ENCODE measurements around the gene LRRK2. TPM values are rescaled to one million over a fixed set of nuclear protein-coding genes. Genes with fewer than 3 reads are reported as not detected.
"Not testable (repeated sequence)": the region's sequence is repeated elsewhere in the genome, so short reads cannot be mapped to it uniquely, and the experiment has no call there.

The LRRK2 gene
- total RNA-seq, 1 donor from 2014 or later = 11.0 TPM

DNA sequence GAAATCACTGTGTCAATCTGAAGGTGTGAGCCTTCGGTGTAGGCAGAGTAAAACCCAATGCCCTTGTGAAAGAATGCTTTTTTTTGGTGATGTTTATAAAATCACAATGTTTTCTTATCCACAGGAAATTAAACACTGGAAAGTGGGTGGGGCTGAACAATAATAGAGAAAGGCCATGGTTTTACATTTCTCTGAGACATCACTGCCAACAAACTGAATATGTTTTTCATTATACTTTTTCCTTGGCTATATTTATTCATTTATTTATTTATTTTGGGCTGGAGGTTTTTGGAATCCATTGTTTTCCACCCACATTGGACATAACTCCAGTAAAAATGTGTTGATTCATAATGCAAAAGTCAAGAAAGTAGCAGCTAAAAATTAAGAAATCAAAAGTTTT, 16.9 kb downstream of the LRRK2 start:
- no peak overlapping the region for H3K9ac ChIP-seq (ENCODE audit: low read depth in 1 of 3, low read length in 3 of 3)
- no peak overlapping the region for H3K27ac ChIP-seq (ENCODE audit: low read depth, low read length)
- H3K4me1 ChIP-seq (ENCODE audit: control insufficient read depth in 3 of 3, insufficient read depth in 3 of 3, low read length in 3 of 3) = no peaks in the 10 kb centered on the region
- H3K27me3 ChIP-seq (ENCODE audit: control insufficient read depth in 3 of 3, insufficient read depth in 3 of 3, low read length in 3 of 3) = no peaks in the 10 kb centered on the region
- peaks cover 0 to 12% (median 7%) of the 10 kb centered on the region in 3 donors for H3K36me3 ChIP-seq (ENCODE audit: control insufficient read depth in 3 of 3, insufficient read depth in 3 of 3, low read length in 3 of 3)
- no peaks in the 10 kb centered on the region for H3K9me3 ChIP-seq (ENCODE audit: control insufficient read depth in 3 of 3, low read length in 3 of 3)
- H3K4me3 ChIP-seq (ENCODE audit: low read length in 3 of 3) = no peak overlapping the region

DNA sequence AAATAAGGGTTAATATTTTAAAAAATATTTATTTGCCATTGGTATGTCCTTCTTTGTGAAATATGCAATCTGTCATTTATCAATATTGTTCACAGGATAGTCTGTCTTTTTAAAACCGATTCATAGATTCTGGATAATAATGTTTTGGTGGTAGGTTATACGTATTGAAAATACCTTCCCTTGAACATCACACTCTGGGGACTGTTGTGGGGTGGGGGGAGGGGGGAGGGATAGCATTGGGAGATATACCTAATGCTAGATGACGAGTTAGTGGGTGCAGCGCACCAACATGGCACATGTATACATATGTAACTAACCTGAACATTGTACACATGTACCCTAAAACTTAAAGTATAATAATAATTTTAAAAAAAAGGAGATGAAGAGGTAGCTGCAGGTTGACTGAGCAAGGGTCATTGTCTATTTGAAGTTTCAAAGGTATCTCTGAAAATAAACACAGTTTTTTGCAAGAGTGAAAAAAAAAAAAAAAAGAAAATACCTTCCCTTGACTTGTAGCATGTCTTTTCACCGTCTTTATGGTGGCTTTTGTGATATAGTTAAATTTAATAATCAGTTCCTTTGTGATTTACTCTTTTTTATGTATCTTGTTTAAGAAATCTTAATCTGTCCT, 19.8 kb downstream of the LRRK2 start:
- not testable (repeated sequence) for H3K4me1 ChIP-seq (ENCODE audit: control insufficient read depth in 3 of 3, insufficient read depth in 3 of 3, low read length in 3 of 3); H3K27ac ChIP-seq (ENCODE audit: low read depth, low read length); H3K27me3 ChIP-seq (ENCODE audit: control insufficient read depth in 3 of 3, insufficient read depth in 3 of 3, low read length in 3 of 3); H3K36me3 ChIP-seq (ENCODE audit: control insufficient read depth in 3 of 3, insufficient read depth in 3 of 3, low read length in 3 of 3); H3K4me3 ChIP-seq (ENCODE audit: low read length in 3 of 3); H3K9ac ChIP-seq (ENCODE audit: low read depth in 1 of 3, low read length in 3 of 3); H3K9me3 ChIP-seq (ENCODE audit: control insufficient read depth in 3 of 3, low read length in 3 of 3)

DNA sequence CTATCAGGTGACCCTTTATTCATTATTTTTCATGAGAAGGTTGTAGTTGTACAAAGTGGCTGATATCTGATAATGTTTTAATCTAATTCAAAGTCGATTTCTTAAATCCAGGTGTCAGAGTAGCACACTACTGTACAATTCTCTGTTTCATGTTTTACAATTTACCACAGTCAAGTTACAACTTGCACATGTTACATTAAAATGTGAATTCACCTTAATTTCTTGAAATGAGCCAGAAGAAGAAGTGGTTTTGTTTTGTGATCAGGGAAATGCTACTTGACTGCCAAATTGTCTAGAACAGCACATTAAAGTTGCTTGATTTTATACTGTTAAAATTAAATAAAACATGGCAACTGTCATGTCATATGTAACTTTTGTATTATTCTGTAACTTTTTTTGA, 23.2 kb downstream of the LRRK2 start:
- no peaks in the 10 kb centered on the region for H3K4me1 ChIP-seq (ENCODE audit: control insufficient read depth in 3 of 3, insufficient read depth in 3 of 3, low read length in 3 of 3)
- no peak overlapping the region for H3K27ac ChIP-seq (ENCODE audit: low read depth, low read length)
- no peak overlapping the region for H3K4me3 ChIP-seq (ENCODE audit: low read length in 3 of 3)
- H3K36me3 ChIP-seq (ENCODE audit: control insufficient read depth in 3 of 3, insufficient read depth in 3 of 3, low read length in 3 of 3) = peaks cover 3 to 16% (median 3%) of the 10 kb centered on the region in 3 donors
- no peak overlapping the region for H3K9ac ChIP-seq (ENCODE audit: low read depth in 1 of 3, low read length in 3 of 3)
- H3K27me3 ChIP-seq (ENCODE audit: control insufficient read depth in 3 of 3, insufficient read depth in 3 of 3, low read length in 3 of 3) = no peaks in the 10 kb centered on the region
- no peaks in the 10 kb centered on the region for H3K9me3 ChIP-seq (ENCODE audit: control insufficient read depth in 3 of 3, low read length in 3 of 3)

DNA sequence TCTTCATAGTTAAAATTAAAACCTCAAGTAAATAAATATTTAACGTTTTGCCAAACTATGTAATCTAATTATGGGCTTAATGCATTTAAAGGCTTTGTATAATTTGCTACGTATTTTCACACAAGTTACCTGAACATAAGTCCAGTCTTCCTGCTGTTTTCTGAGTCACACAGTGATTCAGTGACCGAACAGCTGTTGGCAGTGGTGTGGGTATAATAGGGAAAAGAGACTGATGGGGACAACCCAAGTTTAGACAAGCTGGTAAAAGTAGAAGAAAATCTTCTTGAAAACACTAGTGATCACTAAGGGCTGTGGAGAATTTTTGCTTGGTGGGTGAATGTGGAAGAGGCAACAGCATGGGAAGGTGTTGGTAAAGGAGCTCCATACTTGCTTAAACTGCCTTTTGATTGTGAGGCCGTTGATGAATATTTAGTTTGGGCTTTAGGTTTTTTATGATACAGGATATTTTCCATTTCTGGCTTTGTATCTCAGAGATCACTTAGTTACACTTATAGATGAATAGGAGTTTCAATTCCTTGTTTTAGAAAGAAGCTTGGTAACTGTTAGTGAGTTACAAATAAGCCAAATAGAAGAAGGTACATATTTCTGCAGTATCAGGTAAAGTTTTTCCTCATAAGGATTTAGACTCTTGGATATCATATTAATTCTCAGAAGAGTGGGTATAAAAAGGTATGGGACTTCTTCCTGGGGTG, 23.9 kb downstream of the LRRK2 start:
- no peak overlapping the region for H3K27ac ChIP-seq (ENCODE audit: low read depth, low read length)
- no peaks in the 10 kb centered on the region for H3K9me3 ChIP-seq (ENCODE audit: control insufficient read depth in 3 of 3, low read length in 3 of 3)
- H3K9ac ChIP-seq (ENCODE audit: low read depth in 1 of 3, low read length in 3 of 3) = no peak overlapping the region
- H3K36me3 ChIP-seq (ENCODE audit: control insufficient read depth in 3 of 3, insufficient read depth in 3 of 3, low read length in 3 of 3) = peaks cover 3 to 19% (median 3%) of the 10 kb centered on the region in 3 donors
- no peaks in the 10 kb centered on the region for H3K27me3 ChIP-seq (ENCODE audit: control insufficient read depth in 3 of 3, insufficient read depth in 3 of 3, low read length in 3 of 3)
- no peaks in the 10 kb centered on the region for H3K4me1 ChIP-seq (ENCODE audit: control insufficient read depth in 3 of 3, insufficient read depth in 3 of 3, low read length in 3 of 3)
- H3K4me3 ChIP-seq (ENCODE audit: low read length in 3 of 3) = no peak overlapping the region

DNA sequence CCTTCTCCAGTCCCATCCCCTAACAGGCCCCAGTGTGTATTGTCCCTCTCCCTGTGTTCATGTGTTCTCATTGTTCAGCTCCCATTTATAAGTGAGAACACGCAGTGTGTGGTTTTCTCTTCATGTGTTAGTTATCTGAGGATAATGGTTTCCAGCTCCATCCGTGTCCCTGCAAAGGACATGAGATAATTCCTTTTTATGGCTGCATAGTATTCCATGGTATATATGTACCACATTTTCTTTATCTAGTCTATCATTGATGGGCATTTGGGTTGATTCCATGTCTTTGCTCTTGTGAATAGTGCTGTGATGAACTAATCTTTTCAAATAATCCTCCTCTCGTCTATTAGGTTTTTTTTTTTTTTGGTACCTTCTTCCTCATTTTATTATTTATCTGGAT, 25.9 kb downstream of the LRRK2 start:
- H3K4me1 ChIP-seq (ENCODE audit: control insufficient read depth in 3 of 3, insufficient read depth in 3 of 3, low read length in 3 of 3); H3K4me3 ChIP-seq (ENCODE audit: low read length in 3 of 3); H3K27ac ChIP-seq (ENCODE audit: low read depth, low read length); H3K9me3 ChIP-seq (ENCODE audit: control insufficient read depth in 3 of 3, low read length in 3 of 3); H3K9ac ChIP-seq (ENCODE audit: low read depth in 1 of 3, low read length in 3 of 3); H3K27me3 ChIP-seq (ENCODE audit: control insufficient read depth in 3 of 3, insufficient read depth in 3 of 3, low read length in 3 of 3): not testable (repeated sequence)
- H3K36me3 ChIP-seq (ENCODE audit: control insufficient read depth in 3 of 3, insufficient read depth in 3 of 3, low read length in 3 of 3) = peaks cover 6 to 19% (median 7%) of the 10 kb centered on the region in 3 donors

DNA sequence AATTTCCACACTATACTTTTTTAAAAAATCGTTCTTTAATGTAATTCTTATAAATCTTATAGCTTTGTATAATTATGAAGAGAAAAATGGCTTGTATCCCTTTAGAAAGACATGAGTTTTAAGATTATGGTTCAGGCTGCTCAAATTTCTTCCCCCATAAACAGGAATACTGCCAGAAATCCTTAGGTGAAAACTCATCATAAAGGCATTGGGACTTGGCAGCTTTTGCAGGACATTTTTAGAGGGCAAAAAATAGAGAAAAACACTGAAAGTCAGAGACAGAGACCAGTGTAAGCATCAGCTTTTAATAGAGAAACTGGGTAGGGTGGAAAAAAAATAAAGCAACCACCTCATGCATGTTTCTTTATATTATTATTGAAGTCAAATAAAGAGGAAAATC, 29.1 kb downstream of the LRRK2 start:
- no peaks in the 10 kb centered on the region for H3K27me3 ChIP-seq (ENCODE audit: control insufficient read depth in 3 of 3, insufficient read depth in 3 of 3, low read length in 3 of 3)

DNA sequence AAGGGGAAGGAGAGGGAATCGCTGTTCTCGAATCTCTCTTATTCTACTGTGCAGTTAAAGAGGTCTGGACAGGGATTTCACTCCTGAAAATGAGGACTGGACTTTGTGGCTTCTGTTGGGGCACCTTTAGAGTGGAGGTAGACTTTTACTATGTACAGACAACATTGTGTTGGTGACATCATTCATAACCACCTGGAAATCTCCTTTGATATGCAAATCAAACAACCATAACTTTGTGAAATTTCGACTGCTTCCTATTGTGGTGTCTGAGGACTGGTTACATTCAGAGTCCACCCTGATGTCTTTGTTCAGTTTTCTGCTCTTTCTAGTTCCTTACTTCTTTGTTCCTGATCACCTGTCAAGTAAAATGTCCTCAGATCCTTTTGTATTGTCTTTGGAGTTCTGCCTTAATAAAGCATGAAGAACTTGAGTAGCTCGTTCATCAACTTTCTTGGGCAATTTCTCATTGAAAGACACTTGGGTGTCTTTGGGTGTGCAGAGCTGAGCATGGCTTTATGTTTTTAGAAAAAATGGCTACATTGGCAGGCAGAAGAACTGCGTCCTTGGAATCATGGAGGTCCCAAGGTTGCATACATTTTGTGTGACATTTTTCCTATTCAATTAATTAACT, 29.8 kb downstream of the LRRK2 start:
- Histone ChIP-seq H3K36me3 (ENCODE audit: control insufficient read depth in 3 of 3, insufficient read depth in 3 of 3, low read length in 3 of 3) (peaks cover 6 to 22% (median 7%) of the 10 kb centered on the region in 3 donors), H3K9me3 (ENCODE audit: control insufficient read depth in 3 of 3, low read length in 3 of 3) (no peaks in the 10 kb centered on the region), H3K27me3 (ENCODE audit: control insufficient read depth in 3 of 3, insufficient read depth in 3 of 3, low read length in 3 of 3) (no peaks in the 10 kb centered on the region), H3K9ac (ENCODE audit: low read depth in 1 of 3, low read length in 3 of 3) (no peak overlapping the region), H3K4me1 (ENCODE audit: control insufficient read depth in 3 of 3, insufficient read depth in 3 of 3, low read length in 3 of 3) (no peaks in the 10 kb centered on the region), H3K27ac (ENCODE audit: low read depth, low read length) (no peak overlapping the region), H3K4me3 (ENCODE audit: low read length in 3 of 3) (no peak overlapping the region)

More for the DNA sequence above, 29.1 kb downstream of the LRRK2 start:
- Histone ChIP-seq H3K4me1 (ENCODE audit: control insufficient read depth in 3 of 3, insufficient read depth in 3 of 3, low read length in 3 of 3) (no peaks in the 10 kb centered on the region), H3K27ac (ENCODE audit: low read depth, low read length) (no peak overlapping the region), H3K9ac (ENCODE audit: low read depth in 1 of 3, low read length in 3 of 3) (no peak overlapping the region), H3K4me3 (ENCODE audit: low read length in 3 of 3) (no peak overlapping the region), H3K36me3 (ENCODE audit: control insufficient read depth in 3 of 3, insufficient read depth in 3 of 3, low read length in 3 of 3) (peaks cover 6 to 22% (median 7%) of the 10 kb centered on the region in 3 donors), H3K9me3 (ENCODE audit: control insufficient read depth in 3 of 3, low read length in 3 of 3) (no peaks in the 10 kb centered on the region)

DNA sequence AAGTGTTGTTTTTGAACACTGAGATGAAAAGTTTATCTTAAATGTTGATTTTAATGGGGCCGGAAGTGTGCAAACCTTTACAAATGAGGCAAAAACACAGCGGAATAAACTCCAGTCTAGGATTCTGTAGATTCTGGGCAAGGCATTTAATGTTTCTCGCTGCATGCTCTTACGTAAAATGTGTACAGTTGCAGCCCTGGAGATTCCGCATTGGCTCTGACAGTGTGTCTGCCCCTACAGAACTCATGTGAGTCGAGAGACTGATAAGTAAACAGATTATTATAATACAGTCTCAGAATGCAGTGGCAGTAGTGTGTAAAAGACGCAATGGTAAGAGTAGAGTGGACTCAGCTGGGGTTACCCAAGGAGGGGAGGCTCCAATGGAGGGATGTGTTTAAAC, 33.6 kb downstream of the LRRK2 start:
- Histone ChIP-seq H3K27me3 (ENCODE audit: control insufficient read depth in 3 of 3, insufficient read depth in 3 of 3, low read length in 3 of 3) (no peaks in the 10 kb centered on the region), H3K4me3 (ENCODE audit: low read length in 3 of 3) (no peak overlapping the region), H3K4me1 (ENCODE audit: control insufficient read depth in 3 of 3, insufficient read depth in 3 of 3, low read length in 3 of 3) (no peaks in the 10 kb centered on the region), H3K9me3 (ENCODE audit: control insufficient read depth in 3 of 3, low read length in 3 of 3) (no peaks in the 10 kb centered on the region), H3K36me3 (ENCODE audit: control insufficient read depth in 3 of 3, insufficient read depth in 3 of 3, low read length in 3 of 3) (peaks cover 3 to 14% (median 8%) of the 10 kb centered on the region in 3 donors), H3K9ac (ENCODE audit: low read depth in 1 of 3, low read length in 3 of 3) (no peak overlapping the region), H3K27ac (ENCODE audit: low read depth, low read length) (no peak overlapping the region)

DNA sequence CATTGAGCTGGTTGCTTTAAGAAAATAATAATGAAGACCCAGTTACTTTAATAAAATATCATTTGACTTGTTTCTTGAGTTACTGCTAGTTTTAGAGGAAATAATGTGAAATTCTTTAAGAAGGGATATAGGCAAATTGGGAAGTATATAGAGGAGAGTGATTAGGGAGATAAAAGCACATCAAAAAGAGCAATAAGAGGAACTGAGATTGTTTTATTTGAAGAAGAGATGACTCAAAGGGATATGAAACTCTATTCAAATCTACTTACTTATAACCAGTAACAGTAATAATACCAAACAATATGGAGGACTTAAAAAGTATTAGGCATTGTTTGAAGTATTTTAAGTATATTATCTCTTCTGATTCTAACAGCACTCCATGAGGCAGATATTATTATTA, 37.1 kb downstream of the LRRK2 start:
- H3K27me3 ChIP-seq (ENCODE audit: control insufficient read depth in 3 of 3, insufficient read depth in 3 of 3, low read length in 3 of 3) = no peaks in the 10 kb centered on the region
- peaks cover 0 to 23% (median 17%) of the 10 kb centered on the region in 3 donors for H3K36me3 ChIP-seq (ENCODE audit: control insufficient read depth in 3 of 3, insufficient read depth in 3 of 3, low read length in 3 of 3)
- H3K9ac ChIP-seq (ENCODE audit: low read depth in 1 of 3, low read length in 3 of 3) = no peak overlapping the region
- H3K9me3 ChIP-seq (ENCODE audit: control insufficient read depth in 3 of 3, low read length in 3 of 3) = peaks cover 0 to 2% (median 0%) of the 10 kb centered on the region in 3 donors
- no peak overlapping the region for H3K4me3 ChIP-seq (ENCODE audit: low read length in 3 of 3)
- no peaks in the 10 kb centered on the region for H3K4me1 ChIP-seq (ENCODE audit: control insufficient read depth in 3 of 3, insufficient read depth in 3 of 3, low read length in 3 of 3)
- no peak overlapping the region for H3K27ac ChIP-seq (ENCODE audit: low read depth, low read length)

DNA sequence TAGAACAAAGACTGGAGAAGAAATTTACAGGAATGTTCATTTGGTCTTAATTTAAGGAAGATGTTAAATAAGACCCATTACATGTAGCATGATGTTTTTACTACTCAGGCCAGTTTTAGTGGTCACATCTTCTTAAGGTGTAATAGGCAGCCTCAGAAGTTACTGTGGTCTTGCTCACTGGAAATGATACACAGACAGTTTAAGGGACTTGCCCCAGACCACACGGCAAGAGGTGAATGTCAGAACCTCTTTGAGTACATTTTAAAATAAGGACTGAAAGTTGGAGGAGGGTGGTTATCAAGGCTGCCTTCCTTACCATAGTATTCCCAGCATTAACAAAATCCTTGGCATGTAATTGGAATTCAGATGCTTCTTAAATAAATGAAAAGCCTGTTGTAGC, 37.9 kb downstream of the LRRK2 start:
- Histone ChIP-seq H3K27ac (ENCODE audit: low read depth, low read length) (no peak overlapping the region), H3K36me3 (ENCODE audit: control insufficient read depth in 3 of 3, insufficient read depth in 3 of 3, low read length in 3 of 3) (peaks cover 0 to 23% (median 17%) of the 10 kb centered on the region in 3 donors), H3K4me1 (ENCODE audit: control insufficient read depth in 3 of 3, insufficient read depth in 3 of 3, low read length in 3 of 3) (no peaks in the 10 kb centered on the region), H3K9ac (ENCODE audit: low read depth in 1 of 3, low read length in 3 of 3) (no peak overlapping the region), H3K9me3 (ENCODE audit: control insufficient read depth in 3 of 3, low read length in 3 of 3) (peaks cover 0 to 2% (median 0%) of the 10 kb centered on the region in 3 donors), H3K4me3 (ENCODE audit: low read length in 3 of 3) (no peak overlapping the region), H3K27me3 (ENCODE audit: control insufficient read depth in 3 of 3, insufficient read depth in 3 of 3, low read length in 3 of 3) (no peaks in the 10 kb centered on the region)

All from skeletal muscle tissue (tissue), 4 donors.